ENCODE data around the gene ARHGDIB.

ARHGDIB gene

GRCh38 chr12:14961466-14962152 is at the start of gene ARHGDIB:
Gene ARHGDIB (minus strand): TSS chr12:14961601. CDS start chr12:14950712, 10,889 bp downstream.
- DNase-seq (ENCODE audit: low read depth, low spot score) = no peak
- TF ChIP-seq YY1 (IDR thresholded peaks at IDR 0.05; ENCODE audit: insufficient read depth, insufficient read length) (no peak), ZNF274 (IDR thresholded peaks at IDR 0.05; ENCODE audit: low read depth, low read length) (no peak), SUZ12 (IDR thresholded peaks at IDR 0.05; ENCODE audit: extremely low read depth, insufficient read depth, insufficient read length) (no peak)
- H3K27me3 ChIP-seq (ENCODE audit: insufficient read depth, insufficient read length) = no peaks in the 10 kb centered on the region
- no peaks in the 10 kb centered on the region for H3K9me3 ChIP-seq (ENCODE audit: insufficient read depth, low read length)
- H3K36me3 ChIP-seq (ENCODE audit: insufficient read depth, insufficient read length, low read length) = no peaks in the 10 kb centered on the region
- H3K9ac ChIP-seq (ENCODE audit: insufficient read length, low read depth) = no peak within 1 kb of the TSS
- no peak within 1 kb of the TSS for H3K4me3 ChIP-seq (ENCODE audit: insufficient read length, low read depth)
- H3K4me1 ChIP-seq (ENCODE audit: insufficient read depth, insufficient read length) = peaks cover 4% of the 10 kb centered on the region

- TF ChIP-seq YY1 (IDR thresholded peaks at IDR 0.05; ENCODE audit: insufficient read depth, insufficient read length) (no peak), ZNF274 (IDR thresholded peaks at IDR 0.05; ENCODE audit: low read depth, low read length) (no peak), SUZ12 (IDR thresholded peaks at IDR 0.05; ENCODE audit: extremely low read depth, insufficient read depth, insufficient read length) (no peak)
- Histone ChIP-seq H3K4me3 (ENCODE audit: insufficient read length, low read depth) (no peak overlapping the region), H3K4me1 (ENCODE audit: insufficient read depth, insufficient read length) (no peaks in the 10 kb centered on the region), H3K9ac (ENCODE audit: insufficient read length, low read depth) (no peak overlapping the region), H3K27me3 (ENCODE audit: insufficient read depth, insufficient read length) (no peaks in the 10 kb centered on the region), H3K9me3 (ENCODE audit: insufficient read depth, low read length) (no peaks in the 10 kb centered on the region), H3K36me3 (ENCODE audit: insufficient read depth, insufficient read length, low read length) (no peaks in the 10 kb centered on the region)
- no peak for DNase-seq (ENCODE audit: low read depth, low spot score)
These were observed 49.8 kb upstream of the ARHGDIB start for GRCh38 chr12:15011162-15011561.

GRCh38 chr12:15007551-15007950 is 46.1 kb upstream of the ARHGDIB start:
- H3K9ac ChIP-seq (ENCODE audit: insufficient read length, low read depth) = no peak overlapping the region
- no peak for DNase-seq (ENCODE audit: low read depth, low spot score)
- no peaks in the 10 kb centered on the region for H3K9me3 ChIP-seq (ENCODE audit: insufficient read depth, low read length)
- no peak overlapping the region for H3K4me3 ChIP-seq (ENCODE audit: insufficient read length, low read depth)
- H3K27me3 ChIP-seq (ENCODE audit: insufficient read depth, insufficient read length) = no peaks in the 10 kb centered on the region
- no peaks in the 10 kb centered on the region for H3K36me3 ChIP-seq (ENCODE audit: insufficient read depth, insufficient read length, low read length)
- TF ChIP-seq ZNF274 (IDR thresholded peaks at IDR 0.05; ENCODE audit: low read depth, low read length) (no peak), YY1 (IDR thresholded peaks at IDR 0.05; ENCODE audit: insufficient read depth, insufficient read length) (no peak), SUZ12 (IDR thresholded peaks at IDR 0.05; ENCODE audit: extremely low read depth, insufficient read depth, insufficient read length) (no peak)
- no peaks in the 10 kb centered on the region for H3K4me1 ChIP-seq (ENCODE audit: insufficient read depth, insufficient read length)

GRCh38 chr12:15005064-15005463 is 43.7 kb upstream of the ARHGDIB start:
- Histone ChIP-seq H3K4me1 (ENCODE audit: insufficient read depth, insufficient read length) (no peaks in the 10 kb centered on the region), H3K27me3 (ENCODE audit: insufficient read depth, insufficient read length) (no peaks in the 10 kb centered on the region), H3K4me3 (ENCODE audit: insufficient read length, low read depth) (no peak overlapping the region), H3K9ac (ENCODE audit: insufficient read length, low read depth) (no peak overlapping the region), H3K36me3 (ENCODE audit: insufficient read depth, insufficient read length, low read length) (no peaks in the 10 kb centered on the region), H3K9me3 (ENCODE audit: insufficient read depth, low read length) (no peaks in the 10 kb centered on the region)
- no peak for DNase-seq (ENCODE audit: low read depth, low spot score)
- TF ChIP-seq YY1 (IDR thresholded peaks at IDR 0.05; ENCODE audit: insufficient read depth, insufficient read length) = no peak
- TF ChIP-seq SUZ12 (IDR thresholded peaks at IDR 0.05; ENCODE audit: extremely low read depth, insufficient read depth, insufficient read length) = no peak
- no peak for TF ChIP-seq ZNF274 (IDR thresholded peaks at IDR 0.05; ENCODE audit: low read depth, low read length)

- no peak for TF ChIP-seq YY1 (IDR thresholded peaks at IDR 0.05; ENCODE audit: insufficient read depth, insufficient read length)
- TF ChIP-seq ZNF274 (IDR thresholded peaks at IDR 0.05; ENCODE audit: low read depth, low read length) = no peak
- TF ChIP-seq SUZ12 (IDR thresholded peaks at IDR 0.05; ENCODE audit: extremely low read depth, insufficient read depth, insufficient read length) = no peak
- no peak overlapping the region for H3K9ac ChIP-seq (ENCODE audit: insufficient read length, low read depth)
- H3K4me1 ChIP-seq (ENCODE audit: insufficient read depth, insufficient read length) = no peaks in the 10 kb centered on the region
- no peaks in the 10 kb centered on the region for H3K36me3 ChIP-seq (ENCODE audit: insufficient read depth, insufficient read length, low read length)
- H3K9me3 ChIP-seq (ENCODE audit: insufficient read depth, low read length) = no peaks in the 10 kb centered on the region
- H3K4me3 ChIP-seq (ENCODE audit: insufficient read length, low read depth) = no peak overlapping the region
- H3K27me3 ChIP-seq (ENCODE audit: insufficient read depth, insufficient read length) = no peaks in the 10 kb centered on the region
- DNase-seq (ENCODE audit: low read depth, low spot score) = no peak
These were observed 43.0 kb upstream of the ARHGDIB start for GRCh38 chr12:15004421-15004820.

GRCh38 chr12:15001733-15002382 is 40.5 kb upstream of the ARHGDIB start:
- Histone ChIP-seq H3K9ac (ENCODE audit: insufficient read length, low read depth) (no peak overlapping the region), H3K27me3 (ENCODE audit: insufficient read depth, insufficient read length) (no peaks in the 10 kb centered on the region), H3K4me1 (ENCODE audit: insufficient read depth, insufficient read length) (no peaks in the 10 kb centered on the region), H3K36me3 (ENCODE audit: insufficient read depth, insufficient read length, low read length) (no peaks in the 10 kb centered on the region), H3K9me3 (ENCODE audit: insufficient read depth, low read length) (no peaks in the 10 kb centered on the region), H3K4me3 (ENCODE audit: insufficient read length, low read depth) (no peak overlapping the region)
- TF ChIP-seq ZNF274 (IDR thresholded peaks at IDR 0.05; ENCODE audit: low read depth, low read length) = no peak
- no peak for TF ChIP-seq YY1 (IDR thresholded peaks at IDR 0.05; ENCODE audit: insufficient read depth, insufficient read length)
- TF ChIP-seq SUZ12 (IDR thresholded peaks at IDR 0.05; ENCODE audit: extremely low read depth, insufficient read depth, insufficient read length) = no peak
- no peak for DNase-seq (ENCODE audit: low read depth, low spot score)

GRCh38 chr12:15000575-15000974 is 39.2 kb upstream of the ARHGDIB start:
- DNase-seq (ENCODE audit: low read depth, low spot score) = no peak
- Histone ChIP-seq H3K4me3 (ENCODE audit: insufficient read length, low read depth) (no peak overlapping the region), H3K27me3 (ENCODE audit: insufficient read depth, insufficient read length) (no peaks in the 10 kb centered on the region), H3K4me1 (ENCODE audit: insufficient read depth, insufficient read length) (no peaks in the 10 kb centered on the region), H3K36me3 (ENCODE audit: insufficient read depth, insufficient read length, low read length) (no peaks in the 10 kb centered on the region), H3K9ac (ENCODE audit: insufficient read length, low read depth) (no peak overlapping the region), H3K9me3 (ENCODE audit: insufficient read depth, low read length) (no peaks in the 10 kb centered on the region)
- TF ChIP-seq SUZ12 (IDR thresholded peaks at IDR 0.05; ENCODE audit: extremely low read depth, insufficient read depth, insufficient read length) (no peak), ZNF274 (IDR thresholded peaks at IDR 0.05; ENCODE audit: low read depth, low read length) (no peak), YY1 (IDR thresholded peaks at IDR 0.05; ENCODE audit: insufficient read depth, insufficient read length) (no peak)
